GM19372 (cell line): ENCODE measurements around the gene SYT8.
A peak's percentile ranks its signal among the peaks of the same experiment; 100 is the strongest.

Experiments used
- ATAC-seq: cut with Tn5 transposase; IDR thresholded peaks from one replicate; pipeline ENCODE4 v1.9.1; 2021; ENCODE audit warnings: mild to moderate bottlenecking, low read depth, moderate library complexity; ENCODE audit not compliant: unreplicated experiment

The SYT8 gene

GRCh38 chr11:1843796-1844195, 9.0 kb downstream of the SYT8 start:
- no peak for ATAC-seq

- ATAC-seq = no peak
These were observed 9.7 kb downstream of the SYT8 start for GRCh38 chr11:1844221-1845094.

GRCh38 chr11:1845095-1845429, 10.3 kb downstream of the SYT8 start:
- no peak for ATAC-seq

GRCh38 chr11:1845561-1846452, 11.0 kb downstream of the SYT8 start:
- no peak for ATAC-seq

- no peak for ATAC-seq
These were observed 11.7 kb downstream of the SYT8 start for GRCh38 chr11:1846453-1846932.

GRCh38 chr11:1847006-1847735, 12.4 kb downstream of the SYT8 start:
- no peak for ATAC-seq

GRCh38 chr11:1847926-1848639, 13.3 kb downstream of the SYT8 start:
- ATAC-seq = no peak

GRCh38 chr11:1848640-1849430, 14.0 kb downstream of the SYT8 start:
- ATAC-seq = no peak

- ATAC-seq = no peak
These were observed 16.8 kb downstream of the SYT8 start for GRCh38 chr11:1851468-1852180.

GRCh38 chr11:1852271-1852876, 17.6 kb downstream of the SYT8 start:
- no peak for ATAC-seq

GRCh38 chr11:1852877-1853276, 18.1 kb downstream of the SYT8 start, which contains the start of gene LSP1:
Gene LSP1, plus strand, starts transcription at chr11:1853084. Its CDS starts 61 bp downstream, at chr11:1853145.
- ATAC-seq = peak; percentile 50

- ATAC-seq = no peak
These were observed 18.8 kb downstream of the SYT8 start for GRCh38 chr11:1853376-1854131.

- ATAC-seq = no peak
These were observed 19.6 kb downstream of the SYT8 start for GRCh38 chr11:1854132-1854948.

- ATAC-seq = no peak
These were observed 20.4 kb downstream of the SYT8 start for GRCh38 chr11:1854949-1855885.

- ATAC-seq = no peak
These were observed 21.1 kb downstream of the SYT8 start for GRCh38 chr11:1855886-1856265.
